ENCODE data around the gene AURKA.
"Not testable (repeated sequence)": the region's sequence is repeated elsewhere in the genome, so short reads cannot be mapped to it uniquely, and the experiment has no call there.

AURKA gene

DNA sequence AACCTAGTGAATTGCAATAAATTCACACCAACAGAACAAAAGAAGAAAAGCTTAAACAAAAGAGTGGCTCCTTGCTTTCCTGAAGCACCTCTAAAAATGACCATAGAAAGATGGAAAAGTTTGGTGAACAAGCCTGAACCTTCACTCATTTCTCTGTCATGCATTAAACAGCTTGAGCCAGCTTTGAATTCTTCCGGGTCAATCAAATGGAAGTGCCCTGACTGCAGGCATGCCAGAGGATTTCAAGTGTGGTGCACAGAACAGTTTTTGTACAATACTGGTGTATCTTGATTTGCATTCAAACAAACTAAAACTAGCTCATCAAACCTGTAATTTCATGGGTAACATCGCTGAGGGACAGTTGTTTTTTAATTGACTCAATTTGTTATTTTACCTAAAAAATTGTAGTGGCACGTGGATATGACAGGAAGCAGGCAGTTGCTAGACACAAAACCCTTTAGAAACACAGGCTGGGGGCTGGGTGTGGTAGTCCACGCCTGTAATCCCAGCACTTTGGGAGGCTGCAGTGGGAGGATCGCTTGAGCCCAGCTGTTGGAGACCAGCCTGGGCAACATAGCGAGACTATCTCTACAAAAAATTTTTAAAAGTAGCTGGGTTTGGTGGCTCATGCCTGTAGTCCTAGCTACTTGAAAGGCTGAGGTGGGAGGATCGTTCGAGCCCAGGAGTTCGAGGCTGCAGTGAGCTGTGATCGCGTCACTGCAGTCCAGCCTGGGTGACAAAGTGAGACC lies 29.1 kb upstream of the AURKA start:
- no peak for DNase-seq

DNA sequence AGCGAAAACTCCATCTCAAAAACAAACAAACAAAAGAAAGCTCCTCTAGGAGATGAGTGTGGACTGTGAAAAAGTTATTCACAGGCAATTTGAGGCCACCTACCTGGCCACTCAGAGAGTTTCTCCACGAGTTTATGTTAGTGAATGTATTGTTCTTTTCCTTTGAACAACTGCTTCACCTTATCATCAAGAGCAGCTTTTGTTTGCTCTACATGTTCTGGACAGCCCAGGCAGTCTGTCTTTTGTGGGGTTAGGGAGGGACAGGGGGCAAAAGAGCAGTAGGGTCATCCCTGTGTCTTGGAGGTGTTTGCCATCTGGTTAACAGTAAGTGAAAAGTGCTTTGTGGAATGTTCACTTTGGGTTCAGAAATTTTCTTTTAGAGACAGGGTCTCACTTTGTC lies 28.0 kb upstream of the AURKA start:
- no peak for DNase-seq

DNA sequence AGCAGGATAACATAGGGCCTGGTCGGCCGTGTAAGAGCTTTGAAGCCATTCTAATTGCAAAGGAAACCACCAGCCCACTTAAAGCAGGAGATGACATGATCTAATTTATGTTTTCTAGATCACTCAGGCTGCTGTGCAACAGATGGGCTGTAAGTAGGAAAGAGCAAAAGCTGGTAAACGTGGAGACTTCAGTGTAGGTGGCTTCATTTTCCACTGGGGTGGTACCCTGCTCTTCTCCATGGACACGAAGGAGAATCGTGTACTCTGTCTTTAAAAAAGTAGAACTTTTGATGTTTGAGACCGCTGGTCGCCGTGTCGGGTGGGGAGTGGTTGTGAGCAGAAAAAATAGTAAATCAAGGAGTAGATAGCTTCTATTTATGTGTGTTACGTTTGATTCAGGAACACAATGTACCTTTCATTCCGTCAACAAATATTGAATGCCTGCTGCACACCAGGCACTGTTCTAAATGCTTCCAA lies 26.4 kb upstream of the AURKA start:
- no peak for DNase-seq

DNA sequence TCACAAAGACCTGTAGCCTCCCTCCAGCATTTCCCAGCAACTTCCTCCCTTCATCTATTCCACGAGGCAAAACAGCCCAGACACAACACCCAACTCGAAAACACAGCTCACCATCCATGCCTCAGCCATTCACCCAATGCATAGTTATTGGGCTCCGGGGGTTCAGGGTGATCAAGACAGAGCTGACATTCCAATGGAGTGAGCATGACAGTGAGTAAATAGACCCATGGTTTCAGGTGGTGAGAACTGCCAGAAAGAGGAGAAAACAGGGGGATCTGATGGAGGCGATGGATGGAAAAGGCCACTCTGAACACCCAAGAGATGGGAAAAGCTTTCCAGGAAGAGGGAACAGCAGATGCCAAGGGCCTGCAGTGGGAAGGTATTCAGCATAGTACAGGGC lies 25.9 kb upstream of the AURKA start:
- DNase-seq, result no peak

DNA sequence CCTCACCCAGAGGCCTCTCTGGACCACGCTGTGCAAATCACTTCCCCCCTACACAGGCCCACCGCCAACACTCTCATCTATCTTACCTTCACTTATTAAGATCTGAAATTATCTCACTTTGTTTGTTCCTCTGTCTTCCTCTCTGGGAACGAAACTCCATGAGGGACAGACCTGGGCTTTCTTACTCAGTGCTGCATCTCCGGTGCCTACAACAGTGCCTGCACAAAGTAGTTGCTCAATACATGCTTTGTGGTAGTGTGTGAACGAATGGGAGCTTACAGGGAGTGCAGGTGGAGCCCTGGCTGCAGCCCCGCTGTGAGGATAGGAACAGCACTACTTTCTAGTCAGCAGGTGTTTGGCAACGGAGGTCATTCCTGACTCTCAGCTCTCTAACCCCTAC lies 25.4 kb upstream of the AURKA start:
- no peak for DNase-seq

DNA sequence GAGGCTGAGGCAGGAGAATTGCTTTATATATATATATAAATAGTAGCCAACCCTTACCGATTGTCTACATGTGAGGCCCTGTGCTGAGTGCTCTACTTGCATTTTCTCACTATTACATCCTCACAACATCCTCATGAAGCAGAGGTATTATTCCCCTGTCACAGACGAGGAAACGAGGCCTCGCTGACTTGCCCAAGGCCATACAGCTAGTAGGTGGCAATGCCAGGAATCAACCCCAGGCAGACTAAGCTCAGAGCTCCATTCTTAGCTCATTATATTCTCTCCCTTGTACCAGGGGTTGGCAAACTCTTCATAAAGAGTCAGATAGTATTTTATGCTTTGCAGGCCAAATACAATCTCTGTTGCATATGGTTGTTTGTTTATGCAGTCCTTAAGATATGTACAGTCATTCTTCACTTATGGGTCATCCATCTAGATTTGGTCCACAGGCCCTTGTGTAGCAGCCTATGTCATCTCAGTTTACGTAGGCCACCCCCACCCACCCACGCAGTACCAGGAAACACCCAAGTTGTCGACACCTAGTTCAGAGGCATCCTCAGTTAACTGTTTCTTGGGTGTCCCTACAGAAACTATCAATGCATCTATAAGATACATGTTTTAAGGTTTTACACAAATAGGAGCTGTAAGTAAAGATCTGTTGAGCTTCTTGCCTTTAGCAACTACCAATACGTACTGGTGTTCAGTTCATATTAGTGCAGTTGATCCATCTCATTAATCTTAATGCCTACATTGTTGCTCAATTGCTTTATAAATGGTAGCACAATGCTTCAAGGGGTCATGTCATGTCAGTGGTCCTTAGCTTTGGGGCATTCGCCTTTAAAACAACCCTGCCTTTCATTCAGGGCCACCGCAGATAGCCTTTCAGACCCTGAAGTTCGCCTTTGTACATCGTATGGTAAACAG lies 23.1 kb upstream of the AURKA start:
- peak; percentile 66 for DNase-seq

DNA sequence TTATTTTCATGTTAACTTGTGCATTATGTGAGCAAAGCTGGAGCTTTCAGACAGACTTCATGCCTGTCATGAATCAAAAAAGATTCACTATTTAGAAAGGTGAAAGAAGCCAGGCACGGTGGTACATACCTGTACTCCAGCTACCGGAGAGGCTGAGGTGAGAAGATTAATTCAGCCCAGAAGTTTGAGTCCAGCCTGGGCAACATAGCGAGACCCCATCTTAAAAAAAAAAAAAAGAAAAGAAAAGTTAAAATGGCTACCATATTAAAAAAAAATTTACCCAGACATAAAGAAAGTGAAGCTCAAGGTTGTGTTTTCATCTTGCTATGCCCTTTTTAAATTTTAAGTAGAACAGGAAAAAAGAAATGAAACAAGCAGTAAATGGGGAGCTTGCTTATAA lies 20.9 kb upstream of the AURKA start:
- no peak for DNase-seq

DNA sequence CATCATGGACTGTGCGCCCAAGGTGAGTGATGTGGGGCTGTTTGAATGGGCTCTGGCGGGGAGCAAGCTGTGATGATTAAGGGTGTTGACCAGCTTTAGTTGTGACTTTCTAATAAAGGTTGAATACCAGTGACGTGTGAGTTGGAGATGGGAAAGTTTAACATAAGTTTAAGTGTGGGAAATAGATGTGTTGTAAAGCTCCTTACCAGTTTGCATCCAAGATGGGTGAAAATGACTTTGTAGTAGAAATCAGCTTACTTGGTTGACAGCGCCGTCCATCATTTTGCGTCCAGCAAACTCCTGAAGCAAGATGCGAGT lies 20.4 kb upstream of the AURKA start:
- no peak for DNase-seq

DNA sequence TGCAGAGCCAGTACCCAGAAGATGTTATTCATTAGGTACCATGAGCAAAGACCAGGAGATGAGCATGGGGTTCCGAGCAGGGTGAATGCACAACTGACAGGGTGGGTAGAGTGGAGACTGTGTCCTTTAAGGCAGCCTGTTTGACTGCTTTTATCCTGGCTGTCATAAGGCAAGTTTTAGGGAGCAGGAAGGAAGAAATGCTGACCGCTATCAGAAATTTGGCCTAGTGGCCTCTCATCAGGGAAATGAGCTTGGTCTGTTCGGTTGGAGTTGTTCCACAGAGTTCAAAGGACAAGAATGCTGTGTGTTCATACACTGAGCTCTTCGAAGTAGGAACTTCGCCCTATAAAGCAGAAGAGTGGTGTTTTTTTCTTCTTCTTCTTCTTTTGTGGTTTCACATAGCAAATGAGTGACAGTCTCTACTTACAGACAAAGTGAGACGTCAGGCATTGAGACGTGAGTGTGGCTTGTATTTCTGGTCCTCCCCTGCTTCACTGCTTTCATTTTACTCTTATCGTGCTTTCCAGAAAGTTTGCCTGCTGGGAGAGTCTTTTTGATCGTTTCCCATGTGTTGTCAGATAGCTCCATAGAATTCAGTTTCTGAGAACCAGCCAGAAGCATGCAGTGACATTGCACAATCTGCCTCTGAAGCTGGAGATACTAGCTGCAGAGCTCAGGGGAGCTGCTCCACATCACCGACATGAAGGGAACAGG lies 19.9 kb upstream of the AURKA start, which contains the start of gene CASS4:
Gene CASS4, plus strand, starts transcription at position 502 of the 714 bp plus-strand sequence. Its CDS starts 199 bp downstream, at position 701.
- no peak for DNase-seq

DNA sequence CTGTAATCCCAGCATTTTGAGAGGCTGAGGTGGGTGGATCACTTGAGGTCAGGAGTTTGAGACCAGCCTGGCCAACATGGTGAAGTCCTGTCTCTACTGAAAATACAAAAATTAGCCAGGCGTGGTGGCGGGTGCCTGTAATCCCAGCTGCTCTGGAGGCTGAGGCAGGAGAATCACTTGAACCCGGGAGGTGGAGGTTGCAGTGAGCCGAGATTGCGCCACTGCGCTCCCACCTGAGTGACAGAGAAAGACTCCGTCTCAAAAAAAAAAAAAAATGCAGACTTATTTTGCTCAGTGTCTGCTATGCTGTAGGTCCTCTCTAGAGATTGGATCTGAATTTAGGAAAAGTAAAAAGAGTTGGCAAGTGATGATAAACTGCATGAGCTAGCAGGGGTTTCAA lies 19.3 kb upstream of the AURKA start:
- not testable (repeated sequence) for DNase-seq

DNA sequence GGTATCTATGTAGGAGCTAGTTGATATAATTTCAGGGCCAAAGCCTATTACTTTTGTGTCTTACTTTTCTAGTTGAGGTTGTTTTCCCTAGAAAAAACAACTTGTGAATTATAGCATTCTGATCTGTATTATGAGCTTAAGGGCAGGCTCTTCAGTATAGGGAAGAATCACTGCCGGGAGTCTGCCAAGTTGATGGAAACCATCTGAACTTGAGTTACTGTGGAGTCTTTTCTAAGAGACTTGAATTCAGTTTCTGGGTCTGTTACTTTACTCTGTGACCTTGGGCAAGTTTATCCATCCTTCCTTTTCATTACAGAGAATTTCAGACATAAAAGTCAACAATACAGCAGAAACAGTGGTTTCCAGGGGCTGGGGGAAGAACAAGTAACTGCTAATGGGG lies 17.9 kb upstream of the AURKA start:
- DNase-seq, result no peak

DNA sequence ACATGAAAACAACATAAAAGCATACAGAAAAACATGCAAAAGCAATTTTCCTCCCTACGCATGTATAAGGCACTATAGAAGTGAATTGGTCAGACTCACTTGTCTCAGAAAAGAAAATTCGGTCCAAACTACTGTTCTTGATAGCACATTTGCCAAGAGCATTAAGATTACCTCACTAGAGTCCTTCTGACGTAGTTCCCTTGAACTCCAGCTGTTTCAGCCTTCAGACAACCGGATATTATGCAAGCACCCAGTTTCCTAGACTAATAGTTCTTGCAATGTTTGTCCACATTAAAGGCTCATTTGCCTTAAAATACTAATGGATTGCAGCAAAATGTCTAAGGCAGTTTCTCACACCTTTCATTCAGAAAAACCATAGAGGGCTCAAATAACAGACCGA lies 17.5 kb upstream of the AURKA start:
- DNase-seq, result no peak

DNA sequence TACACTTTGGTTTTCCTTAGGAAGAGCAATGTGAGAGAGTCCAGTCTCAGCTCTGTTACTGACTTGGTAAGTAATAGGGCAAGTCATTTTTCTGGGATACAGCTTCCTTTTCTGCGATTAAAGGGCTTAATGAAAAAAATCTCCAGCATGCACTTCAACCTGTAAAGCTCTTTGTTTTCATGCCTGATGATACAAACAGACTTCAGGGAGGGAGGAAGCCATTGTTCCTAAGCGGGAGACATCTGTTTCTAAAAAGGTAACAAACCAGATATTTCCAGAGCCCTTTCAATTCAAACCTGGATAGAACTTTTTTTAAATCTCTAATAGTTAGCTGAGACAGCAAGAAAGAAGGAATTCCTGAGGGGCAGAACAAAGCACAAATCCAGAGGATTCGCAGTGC lies 14.9 kb upstream of the AURKA start:
- DNase-seq, result no peak

DNA sequence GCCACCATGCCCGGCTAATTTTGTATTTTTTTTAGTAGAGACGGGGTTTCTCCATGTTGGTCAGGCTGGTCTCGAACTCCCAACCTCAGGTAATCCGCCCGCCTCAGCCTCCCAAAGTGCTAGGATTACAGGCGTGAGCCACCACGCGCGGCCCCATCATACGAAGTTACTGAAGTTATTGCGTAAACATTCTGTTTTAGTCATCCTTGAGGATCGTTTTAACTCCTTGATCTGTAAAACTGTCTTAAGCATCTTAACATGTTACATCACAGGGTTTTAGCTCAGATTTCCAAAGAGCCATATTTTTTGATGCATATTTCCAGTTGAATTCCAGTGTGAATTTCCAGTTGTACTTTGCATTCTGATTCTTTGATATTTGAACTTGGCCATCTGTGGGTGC lies 13.3 kb upstream of the AURKA start:
- not testable (repeated sequence) for DNase-seq

DNA sequence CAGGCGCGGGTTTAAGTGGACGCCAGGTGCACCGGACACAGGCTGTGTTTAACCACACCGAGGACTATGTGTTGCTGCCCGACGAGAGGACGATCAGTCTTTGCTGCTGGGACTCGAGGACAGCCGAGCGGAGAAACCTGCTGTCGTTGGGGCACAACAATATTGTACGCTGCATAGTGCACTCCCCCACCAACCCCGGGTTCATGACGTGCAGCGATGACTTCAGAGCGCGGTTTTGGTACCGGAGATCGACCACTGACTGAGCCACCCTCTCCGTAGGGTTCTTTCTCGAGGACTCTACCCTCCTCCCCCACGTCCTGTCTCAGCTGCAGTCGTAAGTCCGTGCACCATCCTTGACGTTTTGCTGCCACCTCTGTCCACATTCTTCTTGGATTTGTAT lies 11.4 kb upstream of the AURKA start:
- no peak for DNase-seq

DNA sequence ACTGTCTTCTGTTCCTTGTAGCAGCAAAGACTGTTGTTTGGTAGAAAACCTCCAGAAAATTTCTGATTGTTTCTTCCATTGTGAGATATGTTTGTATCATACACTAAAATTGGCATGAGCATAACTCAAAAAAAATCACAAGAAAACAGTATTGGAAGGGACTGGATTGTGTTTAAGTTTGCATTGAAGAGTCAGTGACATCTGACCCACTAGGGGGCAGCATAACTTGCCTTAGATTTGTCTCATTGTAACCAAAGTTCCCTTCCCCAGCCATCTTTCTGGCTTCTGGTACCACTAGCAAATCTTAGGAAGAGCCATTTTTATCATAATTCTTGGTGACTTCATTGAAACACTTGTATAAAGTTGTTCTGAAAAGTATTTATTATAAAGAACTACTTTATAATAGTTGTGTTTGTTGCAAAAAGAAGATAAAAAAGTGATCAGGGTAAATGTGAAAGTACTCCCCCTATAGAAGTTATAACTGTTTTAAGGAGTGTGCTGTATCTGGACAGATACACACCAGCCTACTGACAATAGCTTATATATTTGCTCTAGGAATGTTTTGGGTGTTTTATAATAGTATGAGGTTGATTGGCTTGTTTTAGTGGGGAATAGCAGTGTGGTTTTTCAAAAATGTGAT lies 8.1 kb upstream of the AURKA start:
- peak; percentile 74 for DNase-seq

DNA sequence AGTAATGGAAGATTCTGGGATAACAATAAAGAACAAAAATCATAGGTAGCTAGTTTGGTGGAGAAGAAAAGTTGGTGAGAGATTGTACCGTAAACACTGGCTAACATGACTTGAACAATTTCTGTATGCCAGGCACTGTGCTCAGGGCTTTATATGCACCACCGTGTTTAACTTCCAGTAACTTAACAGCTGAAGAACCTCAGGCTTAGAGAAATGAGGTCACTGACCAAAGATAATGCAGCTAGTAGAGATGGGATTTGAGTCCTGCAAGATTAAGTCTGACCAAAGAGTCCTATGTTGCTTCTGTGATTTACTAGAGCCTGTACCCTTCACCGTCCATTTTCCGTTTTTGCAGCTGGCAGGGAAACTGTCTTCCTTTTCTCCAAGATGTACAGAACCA lies 3.2 kb upstream of the AURKA start:
- DNase-seq, result no peak

DNA sequence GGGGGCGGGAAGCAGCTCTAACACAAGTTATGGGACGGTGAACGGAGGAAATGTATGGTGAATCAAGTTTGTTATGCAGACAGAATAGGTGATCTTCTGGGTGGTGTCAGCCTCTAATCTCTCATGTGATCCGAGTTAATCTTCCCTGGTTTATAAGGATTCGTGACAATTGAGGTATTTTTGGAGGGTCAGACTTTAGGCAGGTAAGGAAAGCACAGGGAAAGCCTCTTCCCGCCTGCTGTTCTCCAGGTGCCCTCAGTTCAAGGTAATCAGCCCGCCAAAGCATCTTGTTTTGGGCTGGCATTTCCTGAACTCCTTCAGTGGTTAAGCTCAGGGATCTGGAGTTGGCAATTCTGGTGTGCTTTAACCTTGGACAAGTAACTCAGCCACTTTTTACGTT lies 1.6 kb upstream of the AURKA start:
- DNase-seq, result no peak

DNA sequence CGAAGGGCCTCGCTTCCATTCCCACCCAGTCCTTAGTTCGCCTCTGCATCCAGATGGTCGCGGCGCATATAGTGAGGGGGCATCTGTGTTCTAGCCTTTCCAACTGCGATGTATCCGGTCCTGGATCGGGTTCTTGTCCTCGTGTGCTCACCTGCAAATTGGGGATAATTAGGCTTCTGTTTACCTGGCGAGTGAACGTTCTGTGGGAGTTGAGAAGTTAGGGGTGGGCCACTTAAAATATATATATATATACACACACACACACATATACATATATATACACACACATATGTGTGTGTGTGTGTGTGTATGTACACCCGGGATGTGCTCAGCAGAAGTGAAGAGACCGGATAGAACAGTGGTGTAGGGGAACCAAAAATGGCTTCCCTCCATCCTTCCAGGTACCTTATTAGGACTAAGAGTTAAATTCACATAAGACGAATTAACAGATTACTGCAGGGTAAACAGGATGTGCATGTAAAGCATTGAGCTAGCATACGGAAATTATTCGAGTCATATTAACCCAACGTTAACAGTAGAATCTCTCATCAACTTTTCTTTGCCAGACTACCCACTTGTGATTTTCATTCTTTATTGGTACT lies 967 bp upstream of the AURKA start:
- no peak for DNase-seq

DNA sequence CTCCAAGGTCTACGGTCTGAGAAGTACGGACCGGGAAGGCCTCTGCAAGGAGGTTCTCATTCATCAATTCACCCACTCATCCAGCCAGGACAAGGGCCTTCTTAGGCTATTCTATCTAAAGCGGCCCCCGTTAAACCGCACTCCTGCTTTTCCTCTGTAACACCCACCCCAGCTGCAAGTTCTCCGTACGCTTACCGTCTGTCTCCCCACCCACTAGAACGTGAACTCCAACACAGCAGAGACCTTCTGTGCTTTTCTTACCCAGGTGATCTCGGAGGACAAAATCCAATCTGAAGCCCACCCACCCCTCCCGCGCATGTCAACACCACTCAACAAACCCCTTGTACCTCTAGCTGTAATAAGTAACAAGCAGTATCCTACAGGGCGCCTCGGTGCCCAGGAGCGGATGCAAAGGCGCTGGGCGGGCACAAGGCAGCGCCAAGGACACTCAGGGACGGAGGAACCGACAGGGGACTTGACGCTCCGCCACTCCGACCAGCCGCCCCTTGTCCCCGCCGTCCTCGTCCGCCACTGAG lies 351 bp downstream of the AURKA start:
- no peak for DNase-seq

DNA sequence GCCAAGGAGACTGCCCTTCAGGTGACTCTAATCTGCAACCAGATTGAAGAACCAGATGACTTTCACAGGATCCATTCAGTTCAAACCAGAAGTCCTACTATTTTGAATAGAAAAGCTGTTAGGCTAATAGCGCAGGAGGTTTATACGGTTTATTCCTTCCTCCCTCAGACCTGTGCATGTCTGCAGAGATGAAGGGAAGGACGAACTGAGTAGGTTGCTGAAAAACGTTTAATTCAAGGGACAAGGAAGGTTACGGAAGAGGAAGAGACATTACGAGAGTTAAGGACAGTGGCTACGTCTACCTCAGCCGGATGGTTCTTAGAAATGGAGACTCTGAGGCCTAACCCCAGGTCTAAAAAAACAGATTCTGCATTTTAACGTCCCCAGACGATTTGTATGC lies 978 bp downstream of the AURKA start:
- DNase-seq, result no peak

DNA sequence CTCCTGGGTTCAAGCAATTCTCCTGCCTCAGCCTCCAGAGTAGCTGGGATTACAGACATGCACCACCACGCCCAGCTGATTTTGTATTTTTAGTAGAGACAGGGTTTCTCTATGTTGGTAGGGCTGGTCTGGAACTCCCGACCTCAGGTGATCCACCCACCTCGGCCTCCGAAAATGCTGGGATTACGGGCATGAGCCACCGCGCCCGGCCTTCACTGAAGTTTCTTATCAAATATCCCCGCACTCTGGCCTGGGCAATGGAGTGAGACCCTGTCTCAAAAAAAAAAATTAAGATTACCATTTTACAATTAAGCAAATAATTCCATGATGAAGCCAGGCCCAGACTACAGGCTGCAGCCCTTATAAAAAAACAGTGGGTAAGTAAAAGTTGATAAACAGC lies 1.6 kb downstream of the AURKA start:
- DNase-seq, result not testable (repeated sequence)
